Neural crest cell (in vitro differentiated cells): ENCODE data around the gene MRPL16. TPM values are rescaled to one million over a fixed set of nuclear protein-coding genes. Genes with fewer than 3 reads are reported as not detected.

Source experiments
- DNase-seq: peaks from one replicate; pipeline ENCODE4 v3.0.0; 2021; ENCODE audit warnings: low read depth, mixed read lengths, low spot score
- H3K27ac Mint-ChIP-seq: one replicate; pipeline ENCODE4 v1.8.0; 2021; ENCODE audit warnings: mild to moderate bottlenecking, mixed read lengths; ENCODE audit not compliant: unreplicated experiment
- H3K27me3 Mint-ChIP-seq: 2 replicates; pipeline ENCODE4 v1.8.0; 2021; ENCODE audit warnings: low read depth, mild to moderate bottlenecking, mixed read lengths
- H3K36me3 Mint-ChIP-seq: 2 replicates; pipeline ENCODE4 v1.8.0; 2021; ENCODE audit warnings: low read depth, mild to moderate bottlenecking, mixed read lengths
- H3K4me1 Mint-ChIP-seq: 2 replicates; pipeline ENCODE4 v1.8.0; 2021; ENCODE audit warnings: mixed read lengths
- H3K4me3 Mint-ChIP-seq: one replicate; pipeline ENCODE4 v1.8.0; 2021; ENCODE audit warnings: mild to moderate bottlenecking, mixed read lengths
- H3K9me3 Mint-ChIP-seq: 2 replicates; pipeline ENCODE4 v1.8.0; 2021; ENCODE audit warnings: mixed read lengths
- CTCF ChIP-seq: fragments of 200-600 bp; sonication (generic); conservative IDR thresholded peaks from 2 replicates; pipeline ENCODE4 v1.5.0; 2021; ENCODE audit warnings: antibody characterized with exemption, mild to moderate bottlenecking
- total RNA-seq: library from RNA; stranded (reverse); gene quantifications from 2 replicates; pipeline ENCODE4 v1.2.1, GENCODE V29; 2021

The MRPL16 gene
- total RNA-seq, 1 donor from 2014 or later, result 44.4 TPM

- peaks cover 14% of the 10 kb centered on the region for H3K4me1 Mint-ChIP-seq
- H3K36me3 Mint-ChIP-seq, result no peaks in the 10 kb centered on the region
- no peak for DNase-seq
- H3K4me3 Mint-ChIP-seq, result peak overlapping the region; percentile 3
- no peak for TF ChIP-seq CTCF
- no peak overlapping the region for H3K27ac Mint-ChIP-seq
- no peaks in the 10 kb centered on the region for H3K9me3 Mint-ChIP-seq
- peaks cover 40% of the 10 kb centered on the region for H3K27me3 Mint-ChIP-seq
Observed at GRCh38 chr11:59758401-59759037, 52.1 kb downstream of the MRPL16 start.

- no peaks in the 10 kb centered on the region for H3K36me3 Mint-ChIP-seq
- peaks cover 45% of the 10 kb centered on the region for H3K27me3 Mint-ChIP-seq
- no peak for TF ChIP-seq CTCF
- no peak overlapping the region for H3K27ac Mint-ChIP-seq
- peaks cover 14% of the 10 kb centered on the region for H3K4me1 Mint-ChIP-seq
- peak overlapping the region; percentile 94 for H3K4me3 Mint-ChIP-seq
- no peaks in the 10 kb centered on the region for H3K9me3 Mint-ChIP-seq
- DNase-seq, result no peak
Observed at GRCh38 chr11:59756845-59757244, 53.7 kb downstream of the MRPL16 start.

- peaks cover 45% of the 10 kb centered on the region for H3K27me3 Mint-ChIP-seq
- no peak overlapping the region for H3K27ac Mint-ChIP-seq
- no peak for TF ChIP-seq CTCF
- H3K36me3 Mint-ChIP-seq, result no peaks in the 10 kb centered on the region
- H3K4me1 Mint-ChIP-seq, result peaks cover 14% of the 10 kb centered on the region
- no peak for DNase-seq
- peak overlapping the region; percentile 94 for H3K4me3 Mint-ChIP-seq
- no peaks in the 10 kb centered on the region for H3K9me3 Mint-ChIP-seq
Observed at GRCh38 chr11:59756558-59756840, 54.1 kb downstream of the MRPL16 start.

Other genes starting within 250 kb of the MRPL16 start
- 30.0 and 30.5 TPM in 2 replicates for gene OSBP, start 195.0 kb downstream of the MRPL16 start, total RNA-seq
- gene PATL1, start 141.7 kb downstream of the MRPL16 start, total RNA-seq, result 35.4 and 36.6 TPM in 2 replicates
- not detected in 2 replicates for gene OR10V1, start 96.9 kb downstream of the MRPL16 start, total RNA-seq
- 6.5 and 7.0 TPM in 2 replicates for gene STX3, start 55.4 kb downstream of the MRPL16 start, total RNA-seq
- not detected in 2 replicates for gene CBLIF, start 34.7 kb upstream of the MRPL16 start, total RNA-seq
- not detected in 2 replicates for gene TCN1, start 55.7 kb upstream of the MRPL16 start, total RNA-seq
- not detected in 2 replicates for gene OOSP3, start 68.0 kb upstream of the MRPL16 start, total RNA-seq
- gene OOSP1, start 127.7 kb upstream of the MRPL16 start, total RNA-seq, result not detected in 2 replicates
- gene OOSP4A, start 153.3 kb upstream of the MRPL16 start, total RNA-seq, result not detected in 2 replicates
- not detected in 2 replicates for gene OOSP4B, start 206.4 kb upstream of the MRPL16 start, total RNA-seq
- gene OOSP2, start 229.6 kb upstream of the MRPL16 start, total RNA-seq, result not detected in 2 replicates
- gene MS4A3, start 245.9 kb upstream of the MRPL16 start, total RNA-seq, result not detected in 2 replicates